Neuron (in vitro differentiated cells): Measurements from ENCODE around the gene COL26A1.
"Not testable (repeated sequence)": the region's sequence is repeated elsewhere in the genome, so short reads cannot be mapped to it uniquely, and the experiment has no call there.

Experiments
- H2AFZ ChIP-seq: one replicate; pipeline ENCODE4 v1.6.1; 2013; ENCODE audit warnings: low read depth, mild to moderate bottlenecking, inconsistent platforms, low read length, moderate library complexity
- H3K27me3 ChIP-seq: one replicate; pipeline ENCODE4 v1.6.1; 2013; ENCODE audit warnings: low read length; ENCODE audit not compliant: insufficient read depth
- H3K36me3 ChIP-seq: one replicate; pipeline ENCODE4 v1.6.1; 2013; ENCODE audit warnings: low read length; ENCODE audit not compliant: insufficient read depth
- H3K4me1 ChIP-seq: one replicate; pipeline ENCODE4 v1.6.1; 2013; ENCODE audit warnings: low read length; ENCODE audit not compliant: insufficient read depth
- H3K4me3 ChIP-seq: 2 replicates; pipeline ENCODE4 v1.5.1; 2013; ENCODE audit warnings: mild to moderate bottlenecking, low read length, moderate library complexity
- H3K9me3 ChIP-seq: one replicate; pipeline ENCODE4 v1.6.1; 2013; ENCODE audit warnings: low read length

COL26A1 gene

GRCh38 chr7:101555269-101555920 lies 192.7 kb downstream of the COL26A1 start:
- Histone ChIP-seq H3K27me3 (no peaks in the 10 kb centered on the region), H3K4me3 (no peak overlapping the region), H3K4me1 (peaks cover 19% of the 10 kb centered on the region), H3K9me3 (no peaks in the 10 kb centered on the region), H3K36me3 (no peaks in the 10 kb centered on the region), H2AFZ (no peak overlapping the region)

GRCh38 chr7:101555921-101556275 lies 193.2 kb downstream of the COL26A1 start:
- Histone ChIP-seq H3K27me3 (no peaks in the 10 kb centered on the region), H3K4me3 (no peak overlapping the region), H3K9me3 (no peaks in the 10 kb centered on the region), H3K4me1 (peaks cover 15% of the 10 kb centered on the region), H2AFZ (no peak overlapping the region), H3K36me3 (no peaks in the 10 kb centered on the region)

GRCh38 chr7:101556453-101556968 lies 193.8 kb downstream of the COL26A1 start:
- Histone ChIP-seq H3K9me3 (no peaks in the 10 kb centered on the region), H3K4me1 (peaks cover 12% of the 10 kb centered on the region), H2AFZ (no peak overlapping the region), H3K4me3 (no peak overlapping the region), H3K27me3 (no peaks in the 10 kb centered on the region), H3K36me3 (no peaks in the 10 kb centered on the region)

- Histone ChIP-seq H3K4me1 (peaks cover 12% of the 10 kb centered on the region), H3K27me3 (no peaks in the 10 kb centered on the region), H3K4me3 (no peak overlapping the region), H2AFZ (no peak overlapping the region), H3K36me3 (no peaks in the 10 kb centered on the region), H3K9me3 (no peaks in the 10 kb centered on the region)
Observed at GRCh38 chr7:101557421-101557820, 194.7 kb downstream of the COL26A1 start.

- Histone ChIP-seq H3K36me3 (no peaks in the 10 kb centered on the region), H3K27me3 (no peaks in the 10 kb centered on the region), H3K4me3 (no peak overlapping the region), H3K9me3 (no peaks in the 10 kb centered on the region), H2AFZ (no peak overlapping the region), H3K4me1 (peaks cover 12% of the 10 kb centered on the region)
Observed at GRCh38 chr7:101557978-101558741, 195.5 kb downstream of the COL26A1 start.

- H3K27me3 ChIP-seq = no peaks in the 10 kb centered on the region
- no peak overlapping the region for H2AFZ ChIP-seq
- H3K9me3 ChIP-seq = no peaks in the 10 kb centered on the region
- peaks cover 12% of the 10 kb centered on the region for H3K4me1 ChIP-seq
- H3K36me3 ChIP-seq = no peaks in the 10 kb centered on the region
- no peak overlapping the region for H3K4me3 ChIP-seq
Observed at GRCh38 chr7:101558742-101559325, 196.2 kb downstream of the COL26A1 start.

- Histone ChIP-seq H3K27me3 (no peaks in the 10 kb centered on the region), H3K4me3 (no peak overlapping the region), H2AFZ (no peak overlapping the region), H3K36me3 (no peaks in the 10 kb centered on the region), H3K4me1 (peaks cover 12% of the 10 kb centered on the region), H3K9me3 (no peaks in the 10 kb centered on the region)
Observed at GRCh38 chr7:101559586-101559985, 196.9 kb downstream of the COL26A1 start.

- peaks cover 12% of the 10 kb centered on the region for H3K4me1 ChIP-seq
- not testable (repeated sequence) for H3K27me3 ChIP-seq, H3K9me3 ChIP-seq, H2AFZ ChIP-seq, H3K36me3 ChIP-seq, H3K4me3 ChIP-seq
Observed at GRCh38 chr7:101560021-101560420, 197.3 kb downstream of the COL26A1 start.

GRCh38 chr7:101560856-101561255 lies 198.2 kb downstream of the COL26A1 start:
- Histone ChIP-seq H3K4me3 (no peak overlapping the region), H3K9me3 (no peaks in the 10 kb centered on the region), H3K27me3 (no peaks in the 10 kb centered on the region), H2AFZ (no peak overlapping the region), H3K36me3 (no peaks in the 10 kb centered on the region), H3K4me1 (peaks cover 12% of the 10 kb centered on the region)

- H3K4me1 ChIP-seq = peaks cover 12% of the 10 kb centered on the region
- not testable (repeated sequence) for H2AFZ ChIP-seq, H3K36me3 ChIP-seq, H3K9me3 ChIP-seq, H3K27me3 ChIP-seq, H3K4me3 ChIP-seq
Observed at GRCh38 chr7:101561293-101561692, 198.6 kb downstream of the COL26A1 start.

GRCh38 chr7:101562531-101563197 lies 200.0 kb downstream of the COL26A1 start:
- Histone ChIP-seq H3K36me3 (no peaks in the 10 kb centered on the region), H2AFZ (no peak overlapping the region), H3K4me3 (no peak overlapping the region), H3K27me3 (no peaks in the 10 kb centered on the region), H3K4me1 (peaks cover 16% of the 10 kb centered on the region), H3K9me3 (no peaks in the 10 kb centered on the region)

GRCh38 chr7:101563198-101563901 lies 200.7 kb downstream of the COL26A1 start:
- Histone ChIP-seq H3K36me3 (no peaks in the 10 kb centered on the region), H3K4me1 (peaks cover 16% of the 10 kb centered on the region), H2AFZ (no peak overlapping the region), H3K27me3 (no peaks in the 10 kb centered on the region), H3K9me3 (no peaks in the 10 kb centered on the region), H3K4me3 (no peak overlapping the region)
